ENCODE measurements around the gene MRPL21. TPM values are rescaled to one million over a fixed set of nuclear protein-coding genes. Genes with fewer than 3 reads are reported as not detected.
A peak's percentile ranks its signal among the peaks of the same experiment; 100 is the strongest.

MRPL21 gene
- total and polyA plus RNA-seq, 9 of the 15 experiments (the other 6 are each of a cell fraction or from before 2014, with no cell fraction given) = 196 to 618 (median 232) TPM

GRCh38 chr11:68889948-68890446, 13.6 kb downstream of the MRPL21 start:
- no peak overlapping the region for H3K27ac ChIP-seq (ENCODE audit: extremely low read depth, low read depth, low read length)
- no peak overlapping the region for H3K4me2 ChIP-seq (ENCODE audit: insufficient read depth, low read length)
- no peak overlapping the region for H2AFZ ChIP-seq (ENCODE audit: low read depth, low read length)
- no peak overlapping the region for H3K4me3 ChIP-seq
- ChIA-PET POLR2A (interaction anchor here (0.7 to 3.1 kb wide), 4 partner anchors 11 to 1081 kb away, joined by 3 to 9 read pairs (median 3); no protein-coding TSS in a partner anchor), CTCF (ENCODE audit: low intra/inter-chr PET ratio) (no interaction called here)
- no peaks in the 10 kb centered on the region for H3K79me2 ChIP-seq (ENCODE audit: control insufficient read depth, insufficient read depth, low read length)
- 88% methylated on average over 18 of the region's 18 CpGs for WGBS (ENCODE audit: insufficient coverage, low coverage, missing lambda C conversion rate)
- H3K27me3 ChIP-seq (ENCODE audit: control insufficient read depth in 2 of 2, insufficient read depth in 2 of 2, low read length in 2 of 2) = no peaks in the 10 kb centered on the region
- in situ Hi-C loops (cut with MboI) (no loop called here), intact Hi-C loops (cut with micrococcal nuclease) (no loop called here)
- no peaks in the 10 kb centered on the region for H3K9me1 ChIP-seq (ENCODE audit: control insufficient read depth, insufficient read depth, low read length)
- peaks cover 0 to 14% of the 10 kb centered on the region in 2 experiments; a peak in 2 of 5 replicates for H3K4me1 ChIP-seq (replicated peaks in 1 of 2; ENCODE audit: control insufficient read depth in 2 of 2, insufficient read depth in 2 of 2, low read length in 2 of 2)
- ATAC-seq (peak; percentile 87), FAIRE-seq (no peak), DNase-seq (ENCODE audit: extremely low read depth in 1 of 4, low spot score in 3 of 4) (peak; percentile 32 to 61 (median 48))
- no peaks in the 10 kb centered on the region for H3K9me3 ChIP-seq (replicated peaks; ENCODE audit: control insufficient read depth, insufficient read depth, low read depth, low read length)
- no peaks in the 10 kb centered on the region for H4K20me1 ChIP-seq (replicated peaks; ENCODE audit: control insufficient read depth, insufficient read depth, low read length)
- no peak overlapping the region for H3K9ac ChIP-seq (ENCODE audit: insufficient read depth in 1 of 2, low read depth in 2 of 2, low read length in 2 of 2)
- BruUV-seq (replicated peaks) = no TSS peak
- H3K36me3 ChIP-seq (ENCODE audit: control insufficient read depth, insufficient read depth, low read length) = peaks cover 52% of the 10 kb centered on the region; the same call in 2 of the 3 replicates
- TF ChIP-seq KLF6 (CRISPR knock-in tag; IDR thresholded peaks at IDR 0.05; ENCODE audit: borderline replicate concordance) (no peak), EWSR1 (IDR thresholded peaks at IDR 0.05; ENCODE audit: borderline replicate concordance, low read depth, partially characterized antibody) (no peak), CAMTA2 (CRISPR knock-in tag; conservative IDR thresholded peaks at IDR 0.05) (no peak), ZNF79 (CRISPR knock-in tag; IDR thresholded peaks at IDR 0.05; ENCODE audit: low read depth) (no peak), KLF10 (CRISPR knock-in tag; IDR thresholded peaks at IDR 0.05) (no peak), SAFB (IDR thresholded peaks at IDR 0.05; ENCODE audit: borderline replicate concordance, low read depth, low read length) (no peak), RBM22 (IDR thresholded peaks at IDR 0.05; ENCODE audit: low read depth, low read length, poor library complexity, severe bottlenecking) (no peak), ZNF449 (CRISPR knock-in tag; IDR thresholded peaks at IDR 0.05) (no peak), ZNF280B (CRISPR knock-in tag; IDR thresholded peaks at IDR 0.05) (no peak), MCM7 (IDR thresholded peaks at IDR 0.05) (no peak), MYBL2 (IDR thresholded peaks at IDR 0.05; ENCODE audit: low read depth) (no peak), MYBL2 (CRISPR knock-in tag; IDR thresholded peaks at IDR 0.05; ENCODE audit: borderline replicate concordance) (no peak), EZH2 (IDR thresholded peaks at IDR 0.05; ENCODE audit: borderline replicate concordance, low read depth, low read length) (no peak), RBFOX2 (IDR thresholded peaks at IDR 0.05; ENCODE audit: low read depth, low read length) (peak; percentile 37; the same call in 1 of the 2 replicates), TAL1 (IDR thresholded peaks at IDR 0.05) (no peak), PTRF (tag; IDR thresholded peaks at IDR 0.05) (no peak), ZBTB34 (CRISPR knock-in tag; IDR thresholded peaks at IDR 0.05) (no peak)
- TF ChIP-seq, protein P1, sequence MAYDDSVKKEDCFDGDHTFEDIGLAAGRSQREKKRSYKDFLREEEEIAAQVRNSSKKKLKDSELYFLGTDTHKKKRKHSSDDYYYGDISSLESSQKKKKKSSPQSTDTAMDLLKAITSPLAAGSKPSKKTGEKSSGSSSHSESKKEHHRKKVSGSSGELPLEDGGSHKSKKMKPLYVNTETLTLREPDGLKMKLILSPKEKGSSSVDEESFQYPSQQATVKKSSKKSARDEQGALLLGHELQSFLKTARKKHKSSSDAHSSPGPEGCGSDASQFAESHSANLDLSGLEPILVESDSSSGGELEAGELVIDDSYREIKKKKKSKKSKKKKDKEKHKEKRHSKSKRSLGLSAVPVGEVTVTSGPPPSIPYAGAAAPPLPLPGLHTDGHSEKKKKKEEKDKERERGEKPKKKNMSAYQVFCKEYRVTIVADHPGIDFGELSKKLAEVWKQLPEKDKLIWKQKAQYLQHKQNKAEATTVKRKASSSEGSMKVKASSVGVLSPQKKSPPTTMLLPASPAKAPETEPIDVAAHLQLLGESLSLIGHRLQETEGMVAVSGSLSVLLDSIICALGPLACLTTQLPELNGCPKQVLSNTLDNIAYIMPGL (CRISPR knock-in tag; IDR thresholded peaks at IDR 0.05) = no peak

All from K562 (cell line).